H9 (cell line): ENCODE data around the gene PITPNM2. TPM values are rescaled to one million over a fixed set of nuclear protein-coding genes. Genes with fewer than 3 reads are reported as not detected.

ENCODE experiments used
- DNase-seq: peaks from one replicate; pipeline ENCODE4 v3.0.0-alpha.2; 2017
- H2AFZ ChIP-seq: one replicate; pipeline ENCODE4 v1.6.1; 2013; ENCODE audit warnings: mild to moderate bottlenecking, low read length, control low read depth, moderate library complexity
- H2AK5ac ChIP-seq: 2 replicates; pipeline ENCODE4 v1.6.1; 2013; ENCODE audit warnings: low read length, control low read depth, mixed read lengths; ENCODE audit not compliant: insufficient read length
- H2BK120ac ChIP-seq: one replicate; pipeline ENCODE4 v1.6.1; 2013; ENCODE audit warnings: low read depth, mild to moderate bottlenecking, low read length, control low read depth, inconsistent platforms; ENCODE audit not compliant: poor library complexity, severe bottlenecking
- H2BK12ac ChIP-seq: 2 replicates; pipeline ENCODE4 v1.6.1; 2013; ENCODE audit warnings: low read length, control low read depth, mixed read lengths, low read depth; ENCODE audit not compliant: insufficient read length
- H2BK15ac ChIP-seq: 2 replicates; pipeline ENCODE4 v1.6.1; 2013; ENCODE audit warnings: low read depth, low read length, control low read depth
- H2BK20ac ChIP-seq: one replicate; pipeline ENCODE4 v1.6.1; 2013; ENCODE audit warnings: low read depth, mild to moderate bottlenecking, low read length, control low read depth, inconsistent platforms; ENCODE audit not compliant: poor library complexity, severe bottlenecking
- H2BK5ac ChIP-seq: 2 replicates; pipeline ENCODE4 v1.6.1; 2013; ENCODE audit warnings: low read length, control low read depth, mixed read lengths; ENCODE audit not compliant: insufficient read length
- H3K14ac ChIP-seq: 2 replicates; pipeline ENCODE4 v1.6.1; 2013; ENCODE audit warnings: low read length, control low read depth; ENCODE audit not compliant: insufficient read depth
- H3K18ac ChIP-seq: 2 replicates; pipeline ENCODE4 v1.6.1; 2013; ENCODE audit warnings: low read depth, mild to moderate bottlenecking, mixed read lengths, low read length, control low read depth; ENCODE audit not compliant: insufficient read length
- H3K23ac ChIP-seq: 2 replicates; pipeline ENCODE4 v1.6.1; 2013; ENCODE audit warnings: low read length, control low read depth, mixed read lengths, low read depth; ENCODE audit not compliant: insufficient read length
- H3K23me2 ChIP-seq: 2 replicates; pipeline ENCODE4 v1.6.1; 2013; ENCODE audit warnings: low read depth, mild to moderate bottlenecking, mixed read lengths, low read length, control low read depth; ENCODE audit not compliant: insufficient read length, poor library complexity, severe bottlenecking
- H3K27ac ChIP-seq: 2 replicates; pipeline ENCODE4 v1.5.1; 2013; ENCODE audit warnings: low read length, control low read depth, mixed read lengths, low read depth; ENCODE audit not compliant: insufficient read length
- H3K27me3 ChIP-seq: 2 replicates; pipeline ENCODE4 v1.6.1; 2013; ENCODE audit warnings: low read length, control low read depth, inconsistent platforms; ENCODE audit not compliant: insufficient read depth
- H3K4ac ChIP-seq: 2 replicates; pipeline ENCODE4 v1.6.1; 2013; ENCODE audit warnings: low read depth, mild to moderate bottlenecking, control low read depth, inconsistent platforms, low read length, moderate library complexity
- H3K4me1 ChIP-seq: 2 replicates; pipeline ENCODE4 v1.6.1; 2013; ENCODE audit warnings: low read length, control low read depth, inconsistent platforms; ENCODE audit not compliant: insufficient read depth
- H3K4me2 ChIP-seq: 2 replicates; pipeline ENCODE4 v1.6.1; 2013; ENCODE audit warnings: low read length, control low read depth, mixed read lengths; ENCODE audit not compliant: insufficient read length, insufficient read depth
- H3K56ac ChIP-seq: 2 replicates; pipeline ENCODE4 v1.6.1; 2013; ENCODE audit warnings: low read depth, mild to moderate bottlenecking, mixed read lengths, low read length, control low read depth; ENCODE audit not compliant: insufficient read length
- H3K79me1 ChIP-seq: 2 replicates; pipeline ENCODE4 v1.6.1; 2013; ENCODE audit warnings: low read depth, mild to moderate bottlenecking, moderate library complexity, low read length, control low read depth, inconsistent platforms; ENCODE audit not compliant: insufficient read depth, poor library complexity, severe bottlenecking
- H3K79me2 ChIP-seq: 2 replicates; pipeline ENCODE4 v1.6.1; 2013; ENCODE audit warnings: low read length, control low read depth, inconsistent platforms; ENCODE audit not compliant: insufficient read depth
- H3K9ac ChIP-seq: 2 replicates; pipeline ENCODE4 v1.6.1; 2013; ENCODE audit warnings: low read length, control low read depth, mixed read lengths; ENCODE audit not compliant: insufficient read length; ENCODE audit errors: extremely low read depth
- H3K9me3 ChIP-seq: one replicate; pipeline ENCODE4 v1.6.1; 2013; ENCODE audit warnings: low read depth, low read length, inconsistent platforms; ENCODE audit not compliant: control insufficient read depth
- H3T11ph ChIP-seq: one replicate; pipeline ENCODE4 v1.6.1; 2013; ENCODE audit warnings: mild to moderate bottlenecking, low read length, control low read depth, inconsistent platforms
- H4K20me1 ChIP-seq: one replicate; pipeline ENCODE4 v1.6.1; 2013; ENCODE audit not compliant: control insufficient read depth, insufficient read length, insufficient read depth
- H4K5ac ChIP-seq: 2 replicates; pipeline ENCODE4 v1.6.1; 2013; ENCODE audit warnings: low read depth, mild to moderate bottlenecking, mixed read lengths, low read length, control low read depth; ENCODE audit not compliant: insufficient read length
- H4K8ac ChIP-seq: replicated peaks from 2 replicates; pipeline ENCODE4 v1.6.1; 2013; ENCODE audit warnings: low read length, control low read depth, mixed read lengths, low read depth; ENCODE audit not compliant: insufficient read length
- H4K91ac ChIP-seq: 2 replicates; pipeline ENCODE4 v1.6.1; 2013; ENCODE audit warnings: low read depth, mild to moderate bottlenecking, moderate library complexity, mixed read lengths, low read length, control low read depth; ENCODE audit not compliant: insufficient read length
- H3K27ac Mint-ChIP-seq, 3 experiments: 2 replicates in 2 of 3; 3 replicates in 1 of 3; pipeline ENCODE4 v1.8.0; 2020 to 2021; ENCODE audit warnings: mixed read lengths in 3 of 3, mild to moderate bottlenecking in 1 of 3, moderate library complexity in 1 of 3
- H3K27me3 Mint-ChIP-seq: 2 replicates; pipeline ENCODE4 v1.8.0; 2021; ENCODE audit warnings: low read depth, mild to moderate bottlenecking, moderate library complexity, mixed read lengths
- H3K36me3 Mint-ChIP-seq, 3 experiments: 2 replicates in 2 of 3; 3 replicates in 1 of 3; pipeline ENCODE4 v1.8.0; 2020 to 2021; ENCODE audit warnings: low read depth in 3 of 3, mixed read lengths in 3 of 3; ENCODE audit not compliant: insufficient read depth in 1 of 3
- H3K4me1 Mint-ChIP-seq, 2 experiments: 2 replicates each; pipeline ENCODE4 v1.8.0; 2020; ENCODE audit warnings: mixed read lengths in 2 of 2
- H3K4me3 Mint-ChIP-seq, 2 experiments: 2 replicates in 1 of 2; 3 replicates in 1 of 2; pipeline ENCODE4 v1.8.0; 2020 to 2021; ENCODE audit warnings: mild to moderate bottlenecking in 2 of 2, mixed read lengths in 2 of 2, moderate library complexity in 1 of 2
- H3K9me3 Mint-ChIP-seq, 2 experiments: 2 replicates in 1 of 2; 3 replicates in 1 of 2; pipeline ENCODE4 v1.8.0; 2020; ENCODE audit warnings: mild to moderate bottlenecking in 2 of 2, mixed read lengths in 2 of 2, moderate library complexity in 1 of 2
- CTCF ChIP-seq: fragments of 200-600 bp; sonication (generic); conservative IDR thresholded peaks from 3 replicates; pipeline ENCODE4 v1.8.0; 2021; ENCODE audit warnings: antibody characterized with exemption, mild to moderate bottlenecking
- WGBS: extraction: QIAGEN DNeasy Blood & Tissue Kit; methylation state at CpG from one replicate; pipeline ENCODE4 v1.1.7; 2013; ENCODE audit warnings: missing lambda C conversion rate, low lambda C conversion rate, mixed read lengths; ENCODE audit not compliant: insufficient read length; ENCODE audit errors: extremely low coverage; 5-methylcytosine and 5-hydroxymethylcytosine counted together
- total RNA-seq: library from RNA; stranded (reverse); gene quantifications from 2 replicates; pipeline ENCODE4 v1.2.1, GENCODE V29; 2021

Gene PITPNM2
- total RNA-seq, 1 experiment from 2014 or later = 1.2 TPM

- H2BK15ac ChIP-seq = no peak overlapping the region
- no peak overlapping the region for H3K4ac ChIP-seq
- H4K20me1 ChIP-seq = no peaks in the 10 kb centered on the region
- no peak overlapping the region for H2BK12ac ChIP-seq
- H2AFZ ChIP-seq = no peak overlapping the region
- no peaks in the 10 kb centered on the region for H3K27me3 ChIP-seq
- no peak overlapping the region for H3K4me3 Mint-ChIP-seq
- H2BK5ac ChIP-seq = no peak overlapping the region
- no CpG with 5 or more reads among the region's 6 CpGs for WGBS
- no peak overlapping the region for H4K91ac ChIP-seq
- no peak overlapping the region for H3K14ac ChIP-seq
- no peak; the same call in 2 of the 3 replicates for TF ChIP-seq CTCF
- no peaks in the 10 kb centered on the region for H3K23me2 ChIP-seq
- H4K8ac ChIP-seq = no peak overlapping the region
- H2BK20ac ChIP-seq = no peak overlapping the region
- H3K23ac ChIP-seq = no peak overlapping the region
- H3K4me1 Mint-ChIP-seq = peaks cover 10 to 11% of the 10 kb centered on the region in 2 experiments
- H3K18ac ChIP-seq = no peak overlapping the region
- no peaks in the 10 kb centered on the region for H3K79me1 ChIP-seq
- no peaks in the 10 kb centered on the region for H3K36me3 Mint-ChIP-seq
- H3K27ac ChIP-seq = no peak overlapping the region
- peaks cover 24% of the 10 kb centered on the region for H3K27me3 Mint-ChIP-seq
- no peaks in the 10 kb centered on the region; the same call in 1 of the 2 replicates for H3K4me1 ChIP-seq
- no peak overlapping the region for H3K9ac ChIP-seq
- no peak overlapping the region for H3K4me2 ChIP-seq
- H3K79me2 ChIP-seq = no peaks in the 10 kb centered on the region
- no peaks in the 10 kb centered on the region for H3K9me3 ChIP-seq
- no peak overlapping the region for H4K5ac ChIP-seq
- H3K56ac ChIP-seq = no peak overlapping the region
- no peak for DNase-seq
- no peak overlapping the region for H3T11ph ChIP-seq
- peak overlapping the region in 2 of 3 experiments; percentile 62 to 92; a peak in 3 of 7 replicates for H3K27ac Mint-ChIP-seq
- H2BK120ac ChIP-seq = no peak overlapping the region
- H2AK5ac ChIP-seq = no peak overlapping the region
- no peaks in the 10 kb centered on the region; a peak in 1 of 5 replicates for H3K9me3 Mint-ChIP-seq
These were observed 24.4 kb downstream of the PITPNM2 start for GRCh38 chr12:123126294-123127181.
